K562 treated with DMSO at 1 percent for 12 hours (cell line): Measurements from ENCODE around the gene RAX2. TPM values are rescaled to one million over a fixed set of nuclear protein-coding genes. Genes with fewer than 3 reads are reported as not detected.

ENCODE experiments used
- total RNA-seq: library from RNA; unstranded; fragments of 300-600 nt; gene quantifications from 2 replicates; pipeline ENCODE4 v1.2.3, GENCODE V29; 2022; ENCODE audit not compliant: insufficient read depth

Gene RAX2
- total RNA-seq = not detected in 2 replicates

DNA sequence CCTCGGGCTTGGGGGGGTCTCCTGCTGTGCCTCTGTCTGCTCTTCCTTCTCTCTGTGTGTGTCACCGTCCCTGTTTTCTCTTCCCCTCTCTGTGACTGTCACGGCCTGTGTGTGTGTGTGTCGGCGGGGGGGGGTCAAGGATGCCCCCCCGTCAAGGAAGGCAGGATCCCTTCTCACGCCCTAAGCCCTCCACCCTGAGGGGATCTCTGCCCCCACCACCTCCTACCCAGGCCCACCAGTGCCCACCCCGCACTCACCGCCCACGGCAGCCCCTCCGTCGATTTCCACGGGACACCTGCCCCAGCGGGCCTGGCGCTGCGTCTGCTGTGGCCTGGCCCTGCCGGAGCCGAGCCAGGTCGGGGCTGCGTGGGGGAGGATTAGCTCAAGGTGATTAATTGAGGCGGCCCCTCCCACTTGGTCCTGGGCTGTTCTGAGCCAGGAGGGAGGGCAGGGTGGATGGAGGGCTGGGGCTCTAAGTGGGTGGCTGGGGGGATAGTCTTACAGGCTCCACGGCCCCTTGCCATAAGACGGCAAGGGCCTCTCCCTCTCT lies at the start of gene RAX2:
RAX2 (minus strand) TSS at position 323 of the 550 bp plus-strand sequence. CDS start 486 bp downstream, outside the sequence.

DNA sequence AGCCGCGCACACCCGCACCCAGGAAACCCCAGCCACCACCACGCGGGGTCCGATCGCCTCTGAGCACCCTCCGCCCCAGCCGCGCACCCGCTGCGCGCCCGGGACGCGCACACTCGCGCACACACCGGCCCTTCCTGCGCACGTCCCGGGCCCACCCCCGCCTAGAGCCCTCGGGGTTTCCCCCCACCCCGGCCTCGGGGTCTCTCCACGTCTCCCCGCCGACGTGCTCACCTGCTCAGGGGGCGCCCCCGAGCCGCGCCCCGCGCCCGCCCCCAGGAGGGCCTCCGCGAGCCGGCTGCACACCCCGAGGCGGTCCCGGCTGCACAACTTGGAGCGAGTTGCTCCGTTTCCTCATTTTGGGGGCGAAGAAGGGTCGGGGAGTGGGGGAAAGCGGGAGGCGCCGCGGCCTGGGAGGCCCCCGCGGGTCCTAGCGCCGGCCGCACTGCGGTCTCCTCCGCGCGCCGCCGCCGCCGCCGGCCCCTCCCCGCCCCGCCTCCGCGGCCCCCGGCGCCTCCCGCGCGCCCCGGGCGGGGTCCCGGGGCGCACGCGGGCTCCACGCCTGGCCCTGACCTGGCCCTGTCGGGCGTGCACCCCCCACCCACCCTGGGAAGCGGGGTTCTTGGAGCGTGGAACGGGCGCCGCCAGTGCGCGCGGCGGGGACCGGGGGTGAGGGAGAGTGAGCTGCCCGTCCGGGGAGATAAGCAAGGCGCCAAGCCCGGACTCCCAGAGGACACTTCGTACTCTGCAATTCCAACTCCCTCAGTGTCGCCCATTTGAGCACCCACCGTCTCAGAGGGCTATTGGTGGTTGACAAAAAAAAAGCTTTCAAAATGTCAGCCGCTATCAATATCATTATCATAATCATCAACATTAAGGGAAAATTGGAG lies 14.2 kb upstream of the RAX2 start, which contains the start of gene MATK:
MATK (minus strand) TSS at position 444 of the 887 bp plus-strand sequence. CDS start 1,246 bp downstream, outside the sequence.

DNA sequence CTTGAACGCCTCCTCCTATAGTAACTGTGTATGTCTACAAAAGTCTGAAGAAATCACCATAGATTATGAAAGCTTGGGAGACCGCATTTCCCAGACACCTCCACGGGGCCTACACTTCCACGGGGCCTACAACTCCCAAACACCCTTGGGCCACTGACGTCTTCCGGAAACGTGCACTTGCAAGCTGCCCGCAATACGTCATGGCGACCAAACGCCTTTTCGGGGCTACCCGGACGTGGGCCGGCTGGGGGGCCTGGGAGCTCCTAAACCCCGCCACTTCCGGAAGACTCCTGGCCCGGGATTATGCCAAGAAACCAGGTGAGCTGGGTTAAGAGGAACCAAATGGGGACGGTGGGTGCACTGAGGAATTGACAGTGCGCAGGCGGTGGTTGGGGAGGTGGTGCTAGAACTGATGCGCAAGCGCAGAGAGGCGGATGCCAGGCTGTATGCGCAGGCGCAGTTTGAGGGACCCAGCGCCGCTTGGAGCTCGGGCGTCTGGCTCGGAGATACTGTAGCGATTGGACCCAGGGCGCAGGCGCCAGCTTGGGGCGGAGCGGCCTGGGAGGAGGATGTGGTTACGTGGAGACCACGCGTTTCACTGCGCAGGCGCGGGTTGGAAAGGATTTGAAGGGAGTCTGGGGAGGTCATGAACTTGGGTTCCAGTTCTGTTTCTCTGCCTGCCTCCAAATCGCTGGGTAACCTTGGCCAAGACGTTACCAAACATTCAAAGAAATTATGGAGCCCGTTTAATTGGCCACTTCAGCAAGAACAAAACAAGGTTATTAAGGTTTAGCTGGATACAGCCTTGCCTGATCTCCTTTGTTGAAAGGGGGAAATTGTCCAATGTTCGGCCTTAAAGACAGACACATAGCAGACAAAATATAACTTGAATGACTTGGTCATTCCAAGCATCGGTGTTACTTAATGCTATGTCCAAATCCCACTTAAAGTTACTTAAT lies 9.2 kb downstream of the RAX2 start, which contains the start of gene MRPL54:
MRPL54 (plus strand) TSS at position 182 of the 959 bp plus-strand sequence; CDS start at position 201, 19 bp downstream.

DNA sequence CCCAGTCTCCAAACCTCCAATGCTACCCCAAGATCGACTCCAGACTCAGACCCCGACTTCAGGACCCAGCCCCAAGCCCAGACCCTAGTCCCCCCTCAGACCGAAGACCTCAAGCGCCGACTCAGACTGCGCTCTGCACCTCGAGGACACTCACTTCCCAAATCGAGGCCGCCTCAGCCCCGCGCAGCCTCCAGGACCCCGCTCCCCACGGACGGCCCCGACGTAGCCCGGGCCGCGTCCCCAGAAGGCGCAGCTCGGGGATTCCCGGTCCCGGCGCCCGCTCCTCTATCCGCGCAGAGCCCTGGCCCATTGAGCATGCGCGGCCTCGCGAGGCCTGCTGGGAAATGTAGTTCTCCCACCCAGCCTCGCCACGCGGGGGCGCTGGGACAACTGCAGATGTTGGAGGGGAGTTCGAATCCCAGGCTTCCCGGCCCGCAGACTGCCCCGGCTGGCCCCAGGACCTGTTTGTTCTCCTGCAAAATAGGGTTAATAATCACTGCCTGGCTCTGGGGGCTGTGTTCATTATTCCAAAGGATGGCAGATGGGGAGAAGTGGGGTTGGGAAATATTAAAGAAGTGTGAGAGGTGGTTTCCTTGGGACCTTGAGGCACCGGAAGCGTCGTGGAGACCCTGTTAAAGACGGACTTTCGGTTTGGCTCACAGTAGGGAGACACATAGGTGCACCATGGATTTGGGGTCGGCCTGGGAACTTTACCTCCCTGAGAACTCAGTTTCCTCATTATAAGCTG lies 10.5 kb downstream of the RAX2 start, which contains the start of gene APBA3:
APBA3 (minus strand) TSS at position 311 of the 748 bp plus-strand sequence. CDS start 1,428 bp downstream, outside the sequence.

Other genes starting within 250 kb of the RAX2 start
- 1.9 TPM in 1 of 2 replicates, not detected in the other for gene TEKTIP1, start 233.1 kb downstream of the RAX2 start, total RNA-seq
- gene MFSD12, start 214.6 kb downstream of the RAX2 start, total RNA-seq = 92.6 and 127 TPM in 2 replicates
- gene HMG20B, start 199.3 kb downstream of the RAX2 start, total RNA-seq = 213 and 233 TPM in 2 replicates
- gene GIPC3, start 186.8 kb downstream of the RAX2 start, total RNA-seq = 2.0 and 4.0 TPM in 2 replicates
- gene TBXA2R, start 165.4 kb downstream of the RAX2 start, total RNA-seq = 14.3 and 15.3 TPM in 2 replicates
- gene CACTIN, start 145.4 kb downstream of the RAX2 start, total RNA-seq = 26.3 and 34.3 TPM in 2 replicates
- gene PIP5K1C, start 71.8 kb downstream of the RAX2 start, total RNA-seq = 17.4 and 39.7 TPM in 2 replicates
- gene TJP3, start 63.8 kb downstream of the RAX2 start, total RNA-seq = 4.5 and 9.5 TPM in 2 replicates
- gene APBA3, start 10.5 kb downstream of the RAX2 start, total RNA-seq = 25.8 and 26.3 TPM in 2 replicates
- 32.9 and 88.5 TPM in 2 replicates for gene MRPL54, start 9.5 kb downstream of the RAX2 start, total RNA-seq
- 7.9 and 10.4 TPM in 2 replicates for gene MATK, start 14.2 kb upstream of the RAX2 start, total RNA-seq
- gene ZFR2, start 96.8 kb upstream of the RAX2 start, total RNA-seq = not detected in 2 replicates
- not detected in 2 replicates for gene ATCAY, start 108.5 kb upstream of the RAX2 start, total RNA-seq
- gene NMRK2, start 160.8 kb upstream of the RAX2 start, total RNA-seq = not detected in 2 replicates
- gene DAPK3, start 198.9 kb upstream of the RAX2 start, total RNA-seq = 84.5 and 92.2 TPM in 2 replicates
- 3,388 and 3,922 TPM in 2 replicates for gene EEF2, start 213.2 kb upstream of the RAX2 start, total RNA-seq
- 23.1 and 33.3 TPM in 2 replicates for gene PIAS4, start 235.5 kb upstream of the RAX2 start, total RNA-seq